ENCODE results near the gene STMND1. TPM values are rescaled to one million over a fixed set of nuclear protein-coding genes. Genes with fewer than 3 reads are reported as not detected.

STMND1 gene
- total RNA-seq, 2 donors from 2014 or later = not detected

GRCh38 chr6:17165383-17165782 lies 63.5 kb downstream of the STMND1 start:
- no peak overlapping the region for H3K4me3 ChIP-seq
- no peak overlapping the region for H3K27ac ChIP-seq
- no peak for DNase-seq (ENCODE audit: low spot score)
- no peaks in the 10 kb centered on the region for H3K36me3 ChIP-seq
- no peaks in the 10 kb centered on the region for H3K9me3 ChIP-seq
- TF ChIP-seq CTCF (IDR thresholded peaks at IDR 0.05) = no peak
- no peaks in the 10 kb centered on the region for H3K27me3 ChIP-seq
- peaks cover 0 to 14% of the 10 kb centered on the region in 2 donors for H3K4me1 ChIP-seq

- no peak overlapping the region for H3K4me3 ChIP-seq
- peak overlapping the region; percentile 70 to 87 for H3K27ac ChIP-seq
- no peak for DNase-seq (ENCODE audit: low spot score)
These were observed 65.6 kb downstream of the STMND1 start for GRCh38 chr6:17167327-17167979.

GRCh38 chr6:17169291-17169690 lies 67.4 kb downstream of the STMND1 start:
- H3K4me1 ChIP-seq = peaks cover 0 to 8% of the 10 kb centered on the region in 2 donors
- peak overlapping the region; percentile 70 to 87 for H3K27ac ChIP-seq
- DNase-seq (ENCODE audit: low spot score) = no peak
- no peaks in the 10 kb centered on the region for H3K27me3 ChIP-seq
- no peaks in the 10 kb centered on the region for H3K36me3 ChIP-seq
- TF ChIP-seq CTCF (IDR thresholded peaks at IDR 0.05) = no peak
- no peaks in the 10 kb centered on the region for H3K9me3 ChIP-seq
- no peak overlapping the region for H3K4me3 ChIP-seq

More at GRCh38 chr6:17167327-17167979, 65.6 kb downstream of the STMND1 start:
- Histone ChIP-seq H3K27me3 (no peaks in the 10 kb centered on the region), H3K36me3 (no peaks in the 10 kb centered on the region), H3K9me3 (no peaks in the 10 kb centered on the region), H3K4me1 (peaks cover 0 to 8% of the 10 kb centered on the region in 2 donors)
- TF ChIP-seq CTCF (IDR thresholded peaks at IDR 0.05) = peak; percentile 26 to 65

GRCh38 chr6:17169711-17170110 lies 67.9 kb downstream of the STMND1 start:
- H3K36me3 ChIP-seq = no peaks in the 10 kb centered on the region
- no peaks in the 10 kb centered on the region for H3K27me3 ChIP-seq
- no peaks in the 10 kb centered on the region for H3K9me3 ChIP-seq
- no peak overlapping the region for H3K4me3 ChIP-seq
- DNase-seq (ENCODE audit: low spot score) = no peak
- H3K4me1 ChIP-seq = peaks cover 0 to 8% of the 10 kb centered on the region in 2 donors
- H3K27ac ChIP-seq = peak overlapping the region; percentile 70 to 87
- no peak for TF ChIP-seq CTCF (IDR thresholded peaks at IDR 0.05)

GRCh38 chr6:17172836-17173470 lies 71.1 kb downstream of the STMND1 start:
- Histone ChIP-seq H3K27ac (no peak overlapping the region), H3K27me3 (no peaks in the 10 kb centered on the region), H3K4me1 (peaks cover 0 to 8% of the 10 kb centered on the region in 2 donors), H3K9me3 (no peaks in the 10 kb centered on the region), H3K36me3 (no peaks in the 10 kb centered on the region), H3K4me3 (no peak overlapping the region)
- no peak for DNase-seq (ENCODE audit: low spot score)
- TF ChIP-seq CTCF (IDR thresholded peaks at IDR 0.05) = no peak

All from right atrium auricular region (tissue), 2 donors.